GM20431 (cell line): ENCODE results near the gene POLR3B.
"Not testable (repeated sequence)": the region's sequence is repeated elsewhere in the genome, so short reads cannot be mapped to it uniquely, and the experiment has no call there.

Experiments
- in situ Hi-C: fragments of 300-500 bp; cut with MseI, MboI; formaldehyde crosslinking; loops from one replicate; pipeline ENCODE4 v1.15.0; 2020; ENCODE audit warnings: low sequenced_read_pairs; ENCODE audit not compliant: unreplicated experiment

The POLR3B gene

DNA sequence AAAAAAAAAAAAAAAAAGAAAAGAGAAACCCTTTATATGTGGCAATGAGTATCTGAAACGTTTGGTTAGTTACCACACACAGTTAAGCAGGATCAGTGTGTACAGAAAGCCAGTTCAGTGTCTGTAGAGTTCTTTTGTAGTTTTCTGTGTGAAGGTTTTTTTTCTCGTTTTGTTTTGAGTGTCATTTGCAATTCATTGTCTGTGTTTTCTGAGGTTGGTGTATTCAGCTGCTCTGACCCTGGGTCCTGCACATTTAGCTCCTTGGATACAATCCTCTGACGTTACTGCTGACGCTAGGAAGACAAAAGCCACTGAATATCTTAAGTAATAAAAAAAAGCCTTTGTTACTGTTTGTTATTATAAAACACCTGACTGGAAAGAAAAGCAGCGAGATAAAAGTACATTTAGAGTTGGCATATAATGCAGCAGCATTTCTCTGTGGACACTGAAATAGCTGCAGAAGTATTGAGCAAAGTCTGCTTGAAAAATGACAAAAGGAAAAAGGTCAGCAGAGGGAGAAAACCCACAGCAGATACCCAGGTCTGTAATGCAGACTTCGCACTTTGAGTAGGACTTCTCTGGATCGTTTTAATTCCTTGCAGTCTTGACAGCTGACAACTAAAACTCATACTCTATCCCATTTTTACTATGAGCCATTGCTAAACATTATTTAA is 89.0 kb downstream of the POLR3B start:
- in situ Hi-C loops = no loop called here

DNA sequence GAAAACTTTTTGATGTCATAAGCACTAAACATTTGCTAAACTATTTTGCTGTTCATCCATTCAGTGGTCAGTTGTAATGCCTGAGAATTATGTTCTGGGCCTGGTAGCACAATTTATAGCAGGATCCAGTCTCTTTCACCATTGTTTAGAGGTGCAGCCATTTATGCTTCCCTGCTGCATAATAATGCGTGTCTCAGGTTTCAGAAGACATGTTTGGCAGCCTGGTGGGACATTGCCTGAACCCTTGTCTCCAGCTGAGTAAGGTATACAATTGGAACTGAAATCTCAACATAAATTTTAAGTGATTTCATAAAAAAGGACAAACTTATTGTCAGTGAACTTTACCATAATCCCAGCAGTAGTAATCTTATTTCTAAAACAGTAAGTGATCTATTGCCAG is 94.8 kb downstream of the POLR3B start:
- in situ Hi-C loops = no loop called here

DNA sequence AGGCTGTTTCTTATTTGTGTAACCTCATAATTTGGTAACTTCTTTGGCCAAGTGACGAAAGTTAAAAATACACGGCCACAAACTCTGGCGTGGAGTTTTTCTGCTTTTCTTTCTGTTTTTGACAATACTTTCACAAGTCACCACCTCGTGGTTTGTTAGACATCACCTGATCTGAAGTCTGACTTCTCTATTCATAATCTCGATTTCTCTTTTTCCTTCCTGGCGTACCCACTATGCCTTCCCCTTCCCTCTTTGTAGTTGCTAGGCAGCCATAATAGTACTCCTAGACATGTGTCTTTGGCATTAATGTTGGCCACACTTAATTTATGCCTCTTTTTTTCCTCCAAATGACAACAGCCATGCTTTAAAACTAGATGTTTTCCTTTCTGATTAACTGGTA is 97.6 kb downstream of the POLR3B start:
- in situ Hi-C loops = no loop called here

DNA sequence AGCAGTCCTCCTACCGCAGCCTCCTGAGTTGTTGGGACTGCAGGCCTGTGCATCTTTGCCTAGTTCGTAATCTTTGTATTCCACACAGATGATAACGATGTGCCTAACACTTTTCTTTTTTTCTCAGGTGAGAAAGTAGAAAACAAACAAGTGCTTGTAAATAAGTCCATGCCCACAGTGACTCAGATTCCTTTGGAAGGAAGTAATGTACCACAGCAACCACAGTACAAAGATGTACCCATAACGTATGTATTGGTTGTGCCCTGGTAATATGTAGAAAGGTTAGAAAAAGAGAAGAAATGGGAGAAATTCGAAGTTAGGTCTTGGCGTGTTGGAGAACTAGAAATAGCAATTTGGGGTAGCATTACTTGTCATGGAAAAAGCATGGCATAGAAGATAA is 101.6 kb downstream of the POLR3B start:
- in situ Hi-C loops = no loop called here

DNA sequence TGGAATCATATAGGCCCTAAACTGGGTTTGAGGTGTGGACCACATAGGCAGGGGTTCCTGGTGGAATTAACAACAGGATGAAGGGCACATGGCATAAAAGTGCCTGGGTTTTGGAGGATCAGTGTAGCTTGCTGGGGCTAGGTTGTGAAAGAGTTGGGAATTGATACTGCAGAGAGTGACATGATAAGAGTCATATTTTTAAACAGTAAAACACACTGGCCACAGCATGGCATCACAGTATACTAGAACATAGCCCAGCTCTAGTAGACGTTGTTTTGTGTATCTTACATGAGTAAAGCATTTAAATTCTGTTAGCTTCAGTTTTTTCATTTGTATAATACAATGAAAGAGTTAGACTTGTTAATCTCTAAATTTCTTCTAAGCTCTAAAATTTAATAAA is 102.0 kb downstream of the POLR3B start:
- in situ Hi-C loops = no loop called here

DNA sequence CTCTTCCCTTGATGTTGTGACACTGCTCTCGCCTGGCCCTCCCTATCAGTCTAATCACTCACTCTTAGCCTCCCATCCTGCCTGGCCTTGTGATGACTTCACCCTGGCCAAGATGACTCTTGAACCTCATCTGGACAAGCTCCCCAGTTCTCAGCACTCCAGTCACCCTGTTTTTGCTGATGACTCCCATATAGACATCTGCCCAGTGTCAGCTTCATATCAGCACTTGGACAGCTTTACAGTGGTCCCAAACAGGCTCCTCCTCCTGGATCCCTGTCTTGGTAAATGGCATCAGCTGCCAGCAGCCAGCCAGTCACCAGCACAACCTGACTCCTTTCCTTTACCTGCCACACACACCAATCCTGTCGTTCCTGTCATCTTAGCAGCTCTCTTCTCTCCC is 104.2 kb downstream of the POLR3B start:
- in situ Hi-C loops = no loop called here

DNA sequence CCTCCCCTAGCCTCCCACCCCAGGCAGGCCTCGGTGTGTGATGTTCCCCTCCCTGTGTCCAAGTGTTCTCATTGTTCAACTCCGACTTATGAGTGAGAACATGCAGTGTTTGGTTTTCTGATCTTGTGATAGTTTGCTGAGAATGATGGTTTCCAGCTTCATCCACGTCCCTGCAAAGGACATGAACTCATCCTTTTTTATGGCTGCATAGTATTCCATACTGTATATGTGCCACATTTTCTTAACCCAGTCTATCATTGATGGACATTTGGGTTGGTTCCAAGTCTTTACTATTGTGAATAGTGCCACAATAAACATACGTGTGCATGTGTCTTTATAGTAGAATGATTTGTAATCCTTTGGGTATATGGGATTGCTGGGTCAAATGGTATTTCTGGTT is 108.1 kb downstream of the POLR3B start:
- in situ Hi-C loops = not testable (repeated sequence)

DNA sequence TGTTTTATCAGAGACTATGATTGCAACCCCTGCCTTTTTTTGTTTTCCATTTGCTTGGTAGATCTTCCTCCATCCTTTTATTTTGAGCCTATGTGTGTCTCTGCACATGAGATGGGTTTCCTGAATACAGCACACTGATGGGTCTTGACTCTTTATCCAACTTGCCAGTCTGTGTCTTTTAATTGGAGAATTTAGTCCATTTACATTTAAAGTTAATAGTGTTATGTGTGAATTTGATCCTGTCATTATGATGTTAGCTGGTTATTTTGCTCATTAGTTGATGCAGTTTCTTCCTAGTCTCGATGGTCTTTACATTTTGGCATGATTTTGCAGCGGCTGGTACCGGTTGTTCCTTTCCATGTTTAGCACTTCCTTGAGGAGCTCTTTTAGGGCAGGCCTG is 118.1 kb downstream of the POLR3B start:
- in situ Hi-C loops = not testable (repeated sequence)

DNA sequence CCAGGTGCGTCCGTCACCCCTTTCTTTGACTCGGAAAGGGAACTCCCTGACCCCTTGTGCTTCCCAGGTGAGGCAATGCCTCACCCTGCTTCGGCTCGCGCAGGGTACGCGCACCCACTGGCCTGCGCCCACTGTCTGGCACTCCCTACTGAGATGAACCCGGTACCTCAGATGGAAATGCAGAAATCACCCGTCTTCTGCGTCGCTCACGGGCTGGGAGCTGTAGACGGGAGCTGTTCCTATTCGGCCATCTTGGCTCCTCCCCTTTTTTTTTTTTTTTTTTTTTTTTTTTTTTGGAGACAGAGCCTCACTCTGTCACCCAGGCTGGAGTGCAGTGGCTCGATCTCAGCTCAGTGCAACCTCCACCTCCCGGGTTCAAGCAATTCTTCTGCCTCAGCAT is 120.1 kb downstream of the POLR3B start:
- in situ Hi-C loops = not testable (repeated sequence)

DNA sequence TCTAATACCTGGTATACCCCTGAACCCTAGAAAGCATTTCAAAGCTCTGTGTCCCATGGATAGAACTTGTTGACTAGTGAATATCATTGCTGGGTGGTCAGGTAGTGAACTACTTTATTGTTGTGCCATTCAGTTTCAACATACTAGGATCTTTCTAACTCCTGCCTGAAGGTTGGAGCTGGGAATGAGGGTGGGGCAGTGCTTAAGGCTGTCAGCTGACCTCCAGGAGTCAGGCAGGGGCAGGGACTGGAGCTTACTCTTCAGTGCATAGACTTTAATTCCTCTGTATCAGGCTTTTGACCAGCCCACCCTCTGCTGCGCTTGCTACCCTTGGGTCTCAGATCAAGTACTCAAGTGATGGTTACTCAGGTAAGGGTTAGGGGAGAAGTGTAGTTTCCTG is 122.7 kb downstream of the POLR3B start:
- in situ Hi-C loops = no loop called here

DNA sequence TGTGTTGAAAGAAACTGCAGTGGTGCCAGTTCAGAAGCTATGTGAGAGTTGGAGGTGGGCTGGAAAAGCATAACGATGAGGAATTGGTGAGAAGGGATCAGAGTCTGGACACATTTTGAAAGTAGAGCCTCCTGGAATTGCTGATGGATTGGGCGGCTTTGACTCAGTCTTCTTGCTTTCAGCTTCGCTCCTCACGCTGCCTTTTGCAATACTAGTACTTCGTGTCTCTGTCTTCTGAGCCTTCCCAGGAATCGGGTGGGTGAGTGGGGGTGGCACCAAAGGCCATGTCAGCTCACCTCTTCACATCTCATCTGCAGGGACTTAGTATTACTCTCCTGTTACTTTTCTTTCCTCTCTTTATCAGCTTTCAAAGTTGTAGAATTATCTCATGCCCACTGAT is 123.7 kb downstream of the POLR3B start:
- in situ Hi-C loops = no loop called here

DNA sequence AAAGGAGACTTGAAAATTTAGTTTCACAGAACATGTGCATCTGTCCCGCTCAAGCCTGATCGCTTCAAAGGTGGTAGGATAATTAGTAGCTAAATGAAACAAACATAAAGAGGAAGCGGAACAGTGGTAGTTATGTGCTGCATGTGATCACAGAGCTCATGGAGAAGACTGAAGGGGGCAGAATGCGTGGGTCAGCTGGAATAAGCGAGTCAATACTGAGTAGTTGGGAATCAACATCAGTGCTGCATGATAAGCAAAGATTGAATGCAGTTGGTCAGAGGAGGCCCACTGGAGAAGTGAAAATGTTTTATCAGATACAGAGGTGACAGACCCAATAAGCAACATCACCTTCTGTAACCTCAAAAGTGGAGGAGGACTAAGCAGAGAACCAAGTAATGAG is 130.1 kb downstream of the POLR3B start:
- in situ Hi-C loops = no loop called here

DNA sequence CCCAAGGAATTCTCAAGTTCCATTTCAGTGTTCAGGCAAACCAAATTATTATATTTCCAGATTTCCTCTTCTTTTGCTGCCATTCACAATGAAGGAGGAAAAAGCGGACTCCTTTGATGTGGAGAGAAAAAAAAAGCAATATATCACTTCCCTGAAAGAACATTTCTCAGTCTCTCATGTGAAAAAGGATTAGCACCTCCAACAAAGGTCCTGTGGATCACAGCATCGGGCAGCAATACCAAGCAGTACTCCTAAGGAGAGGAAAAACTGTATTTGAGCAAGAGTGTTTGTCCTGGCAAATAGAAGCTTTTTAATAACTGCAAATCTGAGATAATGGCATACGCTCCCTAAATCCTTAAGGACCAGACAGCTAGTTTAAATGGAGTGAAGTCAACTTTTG is 131.3 kb downstream of the POLR3B start:
- in situ Hi-C loops = no loop called here

DNA sequence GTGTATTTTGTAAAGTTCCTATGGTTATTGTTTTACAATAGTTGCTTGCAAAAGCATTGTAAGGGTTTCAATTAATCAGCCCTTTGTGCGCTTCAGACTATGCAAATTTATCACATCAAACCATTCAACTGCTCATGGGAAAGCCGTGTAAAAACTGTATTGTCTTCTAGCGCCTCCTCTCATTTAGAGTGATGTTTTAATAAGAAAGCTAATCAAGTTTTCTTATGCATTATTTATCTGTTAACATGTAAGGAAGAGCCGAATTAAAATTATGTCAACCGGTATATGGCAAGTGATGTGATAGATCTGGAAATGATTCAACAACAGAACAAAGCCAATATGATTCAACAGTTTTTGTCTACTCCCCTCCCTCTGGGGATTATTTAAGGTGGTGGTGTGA is 132.7 kb downstream of the POLR3B start:
- in situ Hi-C loops = no loop called here

DNA sequence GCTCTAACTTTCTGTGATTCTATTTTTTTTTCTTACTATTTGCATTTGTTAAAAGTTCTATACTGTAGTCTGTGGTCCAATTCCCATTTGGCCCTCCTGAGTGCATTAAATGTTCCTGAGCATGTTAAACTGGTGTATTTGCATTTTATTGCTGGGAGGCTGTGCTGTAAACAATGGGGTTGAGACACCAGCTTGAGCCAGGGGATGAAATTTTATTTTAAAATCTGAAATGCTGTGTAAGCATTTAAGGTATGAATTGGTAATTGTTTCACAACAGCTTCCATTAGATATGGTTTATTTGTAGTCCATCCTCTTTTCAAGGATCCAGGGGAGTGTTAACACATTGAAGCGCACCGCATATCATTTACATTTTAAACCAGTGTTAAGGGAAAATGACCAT is 135.3 kb downstream of the POLR3B start:
- in situ Hi-C loops = no loop called here

DNA sequence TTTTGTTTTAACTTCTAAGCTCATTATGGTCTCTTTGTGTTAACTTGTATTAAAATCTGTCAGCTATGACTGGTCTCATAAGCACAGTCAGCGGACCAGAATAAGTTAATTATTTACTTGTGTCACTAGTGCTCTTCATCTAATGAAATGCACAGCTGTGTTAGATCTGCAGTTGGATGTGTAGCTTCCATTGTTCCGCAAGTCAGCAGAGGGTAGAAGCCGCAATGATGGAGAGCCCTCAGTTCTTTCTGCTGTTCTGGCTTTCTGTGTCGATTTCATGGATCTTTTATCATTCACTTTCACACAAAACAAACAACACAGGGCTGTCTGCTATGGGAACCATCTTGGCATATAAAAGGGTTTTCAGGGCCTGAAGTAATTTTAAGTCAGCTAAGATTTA is 136.0 kb downstream of the POLR3B start:
- in situ Hi-C loops = no loop called here

DNA sequence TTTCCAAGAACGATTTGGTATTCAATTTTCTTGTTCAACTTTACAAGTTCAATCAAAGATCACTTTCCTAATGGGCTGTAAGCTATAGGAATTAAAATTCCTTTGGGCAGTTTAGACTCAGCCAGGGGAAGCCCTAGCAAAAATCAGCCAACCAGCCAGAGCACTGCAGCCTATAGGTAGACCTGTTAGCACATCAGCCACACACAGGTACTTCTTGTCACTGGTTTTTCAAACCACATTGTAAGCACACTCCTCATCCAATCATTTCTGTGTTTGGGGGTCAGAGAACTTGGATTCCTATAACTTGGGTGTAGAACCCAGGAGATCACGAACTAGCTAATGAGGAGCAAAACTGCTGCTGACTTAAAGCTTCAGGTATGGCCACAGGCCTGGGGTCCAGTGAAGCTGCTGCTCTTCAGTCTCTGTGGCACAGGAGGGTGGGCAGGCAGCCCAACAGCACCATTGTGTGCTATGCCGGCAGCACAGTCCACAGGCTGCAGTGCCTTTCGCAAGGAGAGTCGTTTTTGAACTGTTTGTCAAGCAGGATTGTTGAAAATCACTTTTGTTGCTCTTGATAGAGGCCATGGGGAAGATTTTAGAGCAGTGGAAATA is 137.9 kb downstream of the POLR3B start:
- in situ Hi-C loops = no loop called here

DNA sequence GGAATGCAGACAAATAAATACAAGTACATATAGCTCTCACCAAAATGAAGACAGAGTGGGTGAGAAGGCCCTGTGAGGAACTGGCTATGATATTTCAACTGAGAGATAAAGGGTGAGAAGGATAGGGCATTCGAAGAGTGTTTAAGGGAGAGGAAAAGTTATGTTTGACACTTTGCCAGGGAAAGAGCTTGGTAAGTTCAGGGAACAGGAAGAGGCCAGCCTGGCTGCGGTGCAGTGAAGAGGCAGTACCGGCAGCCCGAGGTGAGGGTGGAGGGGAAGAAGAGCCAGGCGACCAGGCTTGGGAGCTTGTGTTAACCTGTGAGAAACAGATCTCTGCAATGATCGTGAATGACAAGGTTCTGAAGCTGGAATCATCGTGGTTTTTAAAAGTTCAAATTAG is 140.5 kb downstream of the POLR3B start:
- in situ Hi-C loops = no loop called here

DNA sequence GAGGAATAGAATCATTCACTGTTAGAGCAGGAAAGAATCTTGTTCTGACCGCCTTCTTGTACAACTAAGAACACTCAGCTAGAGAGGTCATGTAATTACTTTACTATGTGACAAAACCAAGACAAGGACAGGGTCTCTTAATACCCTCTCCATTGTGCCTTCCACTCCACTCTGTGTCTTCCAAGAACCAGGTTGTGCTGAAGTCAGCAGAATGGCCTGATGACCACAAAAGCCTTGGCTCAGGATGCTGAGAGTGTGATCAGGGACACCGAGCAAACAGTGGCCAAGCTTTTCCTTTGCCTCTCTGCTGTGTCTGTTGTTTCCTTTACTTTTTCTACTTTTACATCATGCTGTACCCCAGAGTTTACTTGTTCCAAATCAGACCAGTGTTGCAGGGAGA is 142.1 kb downstream of the POLR3B start:
- in situ Hi-C loops = no loop called here

DNA sequence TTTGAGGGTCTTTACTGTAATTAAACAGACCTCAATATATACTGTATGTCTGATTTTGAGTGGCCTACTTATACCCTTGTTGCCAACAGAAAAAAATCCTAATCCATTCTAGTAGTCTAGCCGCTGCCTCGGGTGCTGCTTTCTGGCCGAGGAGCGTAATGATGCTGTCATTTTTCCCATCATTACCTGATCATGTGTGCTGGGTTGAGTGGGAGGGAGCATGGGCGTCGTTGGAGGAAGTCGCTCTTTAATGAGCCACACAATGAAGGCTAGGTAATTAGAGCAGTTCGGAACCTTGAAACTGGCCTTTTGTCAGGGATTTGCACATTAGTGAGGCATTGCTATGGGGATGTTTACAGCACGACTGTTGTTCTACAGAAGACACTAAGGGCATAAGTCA is 149.1 kb downstream of the POLR3B start:
- in situ Hi-C loops = no loop called here

DNA sequence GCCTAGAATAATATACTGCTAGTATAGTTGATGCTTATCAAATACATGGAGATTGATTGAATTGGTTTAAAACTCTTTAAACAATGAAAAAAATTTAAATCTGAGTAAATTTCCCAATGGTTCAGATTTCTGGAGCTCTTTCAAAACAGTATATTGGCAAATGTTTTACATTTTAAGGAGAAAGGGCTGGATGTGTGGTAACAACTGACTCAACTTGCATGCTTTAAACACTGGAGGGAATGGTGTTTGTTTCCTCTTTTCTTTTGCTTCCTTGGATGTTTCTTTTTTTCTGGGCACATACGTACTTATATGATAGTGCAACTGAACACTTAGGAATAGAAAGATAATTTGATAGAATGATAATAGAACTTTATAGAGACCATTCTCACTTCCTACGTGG is 151.4 kb downstream of the POLR3B start:
- in situ Hi-C loops = no loop called here

DNA sequence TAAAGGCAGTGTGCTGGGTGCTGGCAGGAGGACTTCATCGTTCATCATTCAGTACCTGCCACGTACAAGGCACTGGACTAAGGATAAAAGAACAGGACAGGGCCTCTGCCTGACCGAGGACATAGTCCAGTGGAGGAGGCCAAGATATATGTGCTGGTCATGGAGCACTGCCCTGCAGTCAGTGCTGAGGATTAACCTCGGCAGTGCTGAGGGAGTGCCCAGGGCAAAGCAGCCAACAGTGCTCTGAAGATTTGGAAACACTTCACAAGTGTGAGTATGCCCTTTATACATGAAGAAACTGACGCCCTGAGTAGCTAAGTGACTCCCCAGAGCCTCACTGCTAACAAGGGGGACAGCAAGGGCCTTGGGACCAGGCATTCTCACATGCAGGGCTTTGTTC is 153.8 kb downstream of the POLR3B start:
- in situ Hi-C loops = no loop called here
